GM19468 (cell line): ENCODE data around the gene FADS2.

Source experiments
- ATAC-seq: cut with Tn5 transposase; IDR thresholded peaks from one replicate; pipeline ENCODE4 v1.9.1; 2021; ENCODE audit warnings: mild to moderate bottlenecking, moderate library complexity, moderate number of reproducible peaks; ENCODE audit not compliant: unreplicated experiment; ENCODE audit errors: extremely low read depth

The FADS2 gene

GRCh38 chr11:61882879-61883278 lies 54.8 kb downstream of the FADS2 start:
- ATAC-seq: no peak

GRCh38 chr11:61883327-61883726 lies 55.2 kb downstream of the FADS2 start:
- no peak for ATAC-seq

- no peak for ATAC-seq
These were observed 55.8 kb downstream of the FADS2 start for GRCh38 chr11:61883947-61884346.

GRCh38 chr11:61885166-61885778 lies 57.2 kb downstream of the FADS2 start:
- no peak for ATAC-seq

- ATAC-seq: no peak
These were observed 57.9 kb downstream of the FADS2 start for GRCh38 chr11:61885784-61886580.

GRCh38 chr11:61886643-61887042 lies 58.5 kb downstream of the FADS2 start:
- no peak for ATAC-seq

GRCh38 chr11:61887839-61888494 lies 59.9 kb downstream of the FADS2 start:
- ATAC-seq: no peak

- ATAC-seq: no peak
These were observed 60.5 kb downstream of the FADS2 start for GRCh38 chr11:61888590-61888989.

GRCh38 chr11:61889831-61890230 lies 61.7 kb downstream of the FADS2 start:
- ATAC-seq: no peak

- ATAC-seq: no peak
These were observed 62.6 kb downstream of the FADS2 start for GRCh38 chr11:61890529-61891330.

GRCh38 chr11:61891331-61892084 lies 63.4 kb downstream of the FADS2 start, which contains the start of gene FADS3:
Gene FADS3, minus strand, starts transcription at chr11:61891545. Its CDS starts 164 bp downstream, at chr11:61891381.
- no peak for ATAC-seq

GRCh38 chr11:61892085-61892370 lies 63.9 kb downstream of the FADS2 start:
- ATAC-seq: no peak

GRCh38 chr11:61893981-61894380 lies 65.9 kb downstream of the FADS2 start:
- ATAC-seq: no peak

GRCh38 chr11:61895046-61895717 lies 67.1 kb downstream of the FADS2 start:
- ATAC-seq: no peak

- no peak for ATAC-seq
These were observed 67.6 kb downstream of the FADS2 start for GRCh38 chr11:61895718-61896059.

- ATAC-seq: no peak
These were observed 68.7 kb downstream of the FADS2 start for GRCh38 chr11:61896665-61897386.

- no peak for ATAC-seq
These were observed 69.5 kb downstream of the FADS2 start for GRCh38 chr11:61897387-61898246.

GRCh38 chr11:61898247-61898582 lies 70.1 kb downstream of the FADS2 start:
- ATAC-seq: no peak
